ENCODE measurements around the gene LRRC66.

The LRRC66 gene

DNA sequence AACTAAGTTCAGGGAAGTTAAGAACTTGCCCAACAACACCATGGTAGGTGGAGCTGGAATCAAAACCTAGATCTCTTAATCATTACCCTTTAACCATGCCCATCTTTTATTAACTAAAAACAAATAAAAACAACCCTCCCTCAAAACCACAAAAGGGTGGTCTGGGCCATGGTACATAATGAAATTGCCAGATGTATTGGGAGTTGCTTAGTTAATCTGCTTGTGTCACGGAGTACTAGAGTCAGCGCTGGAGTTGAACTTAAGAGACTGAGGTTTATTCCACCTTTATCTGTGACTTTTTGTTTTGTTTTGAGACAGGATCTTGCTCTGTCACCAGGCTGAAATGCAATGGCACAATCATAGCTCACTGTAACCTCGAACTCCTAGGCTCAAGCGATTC is 13.3 kb downstream of the LRRC66 start:
- DNase-seq: no peak

DNA sequence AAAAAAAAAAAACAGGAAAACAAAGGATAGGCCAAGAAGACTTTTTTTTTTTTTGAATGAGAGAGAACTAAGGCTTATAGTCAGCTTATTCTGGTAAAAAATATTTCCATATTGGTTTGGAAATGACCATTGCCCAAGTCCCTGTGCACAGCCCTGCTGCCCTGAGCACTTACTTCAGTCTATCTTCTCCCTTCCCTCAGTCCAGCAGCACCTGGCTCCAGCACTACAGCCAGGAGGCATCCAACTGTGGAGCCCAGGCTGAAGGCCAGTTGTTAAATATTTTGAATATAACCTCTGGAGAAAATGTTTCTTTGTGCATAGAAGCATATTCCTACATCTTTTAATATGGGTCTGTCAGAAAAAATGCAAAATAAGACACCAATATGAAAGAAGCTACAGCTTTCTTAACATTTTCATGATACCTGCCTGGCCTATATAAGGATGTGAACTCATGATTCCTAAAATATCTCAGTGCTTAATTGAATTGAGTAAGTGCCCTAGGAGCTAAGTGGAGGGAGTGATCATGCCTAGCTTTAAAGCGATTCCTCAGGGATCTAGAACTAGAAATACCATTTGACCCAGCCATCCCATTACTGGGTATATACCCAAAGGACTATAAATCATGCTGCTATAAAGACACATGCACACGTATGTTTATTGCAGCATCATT is 14.4 kb downstream of the LRRC66 start:
- no peak for DNase-seq

DNA sequence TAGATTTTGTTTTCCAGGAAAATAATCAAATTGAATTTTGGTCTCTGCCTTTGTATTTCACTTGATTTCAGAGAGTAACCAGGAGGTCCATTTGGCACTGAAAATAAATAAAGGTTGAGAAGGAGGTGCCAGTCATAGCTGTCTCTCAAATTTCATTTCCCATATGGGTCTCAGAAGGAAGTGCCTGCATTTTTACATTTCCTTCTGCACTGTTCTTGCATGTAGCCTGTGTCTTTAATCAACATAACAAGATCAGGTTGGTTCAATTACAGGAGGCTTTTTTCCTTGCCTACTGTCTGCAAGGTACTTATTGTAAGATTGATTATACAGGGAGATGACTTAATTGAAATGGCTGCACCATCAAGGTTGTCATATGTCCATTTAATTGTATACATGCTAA is 15.7 kb downstream of the LRRC66 start:
- DNase-seq: no peak

DNA sequence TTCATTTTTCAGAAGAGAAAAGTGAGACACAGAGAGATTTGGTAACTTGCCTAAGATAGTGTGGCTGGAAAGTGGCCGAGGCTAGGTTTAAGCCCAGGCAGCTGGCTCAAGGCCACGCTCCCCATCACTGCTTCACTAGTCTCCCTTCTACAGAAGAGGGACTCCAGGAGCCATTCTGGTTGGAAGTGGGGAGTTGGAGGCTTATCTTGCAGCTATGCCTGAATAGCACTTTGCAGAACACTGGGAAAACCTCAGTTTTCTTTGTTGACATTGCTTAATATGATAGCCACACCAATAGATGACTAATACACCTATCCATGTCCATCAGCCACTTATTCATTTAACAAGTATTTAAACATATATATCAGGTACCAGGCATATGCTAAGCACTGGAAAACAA is 18.5 kb downstream of the LRRC66 start:
- DNase-seq: no peak

DNA sequence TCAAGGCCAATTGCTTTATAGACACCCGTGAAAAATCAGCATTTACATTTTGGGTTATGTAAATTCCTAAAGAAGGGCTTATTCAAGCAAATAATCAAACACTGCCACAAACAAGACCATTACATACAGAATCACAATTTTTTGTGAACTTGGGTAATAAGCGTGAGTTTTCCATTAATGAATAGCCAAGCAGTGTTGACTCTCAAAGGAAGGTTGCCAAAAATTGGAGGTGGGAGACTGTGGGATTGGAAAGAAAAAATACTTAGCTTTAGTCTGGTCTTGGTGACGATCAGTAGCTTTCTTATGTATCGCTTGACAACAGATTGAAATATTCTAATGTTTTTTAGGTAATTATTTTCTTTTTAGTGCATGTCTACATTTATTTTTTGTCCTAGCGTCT is 20.9 kb downstream of the LRRC66 start:
- DNase-seq: no peak

DNA sequence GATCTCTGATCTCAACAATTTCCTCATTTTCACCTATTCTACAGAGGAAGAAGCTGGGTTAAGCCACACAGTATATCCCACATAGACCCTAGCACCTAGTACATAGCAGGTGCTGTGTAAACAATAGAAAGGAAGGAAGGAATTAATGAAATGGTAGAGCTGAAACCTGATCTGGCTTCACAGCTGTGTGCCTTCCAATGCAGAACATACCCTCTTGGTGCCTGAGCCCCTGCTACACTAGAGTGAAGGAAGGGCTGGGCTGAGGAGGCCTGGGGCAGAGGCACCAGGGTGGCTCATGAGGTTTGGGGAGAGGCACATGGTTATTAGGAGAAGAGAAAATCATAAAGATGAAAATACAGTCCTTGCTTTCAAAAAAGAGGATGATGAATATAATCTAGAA is 21.3 kb downstream of the LRRC66 start:
- no peak for DNase-seq

DNA sequence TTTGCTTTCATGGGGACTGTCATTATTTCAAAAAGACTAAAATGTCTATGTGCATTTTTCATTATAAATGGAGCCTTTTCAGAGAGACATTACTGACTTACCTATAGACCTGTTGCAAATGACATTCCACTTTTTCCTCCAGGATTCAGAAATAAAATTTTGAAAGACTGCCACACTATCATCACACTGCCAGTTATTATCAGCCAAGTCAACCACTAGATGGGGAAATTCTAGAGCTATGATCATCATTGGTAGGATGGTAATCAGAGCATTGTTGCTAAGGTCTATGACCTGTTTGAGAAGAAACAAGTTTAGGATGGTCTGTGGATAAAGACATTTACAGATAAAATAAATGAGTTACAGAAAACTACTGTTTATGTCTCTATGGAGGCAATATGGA is 22.5 kb downstream of the LRRC66 start:
- DNase-seq: no peak

DNA sequence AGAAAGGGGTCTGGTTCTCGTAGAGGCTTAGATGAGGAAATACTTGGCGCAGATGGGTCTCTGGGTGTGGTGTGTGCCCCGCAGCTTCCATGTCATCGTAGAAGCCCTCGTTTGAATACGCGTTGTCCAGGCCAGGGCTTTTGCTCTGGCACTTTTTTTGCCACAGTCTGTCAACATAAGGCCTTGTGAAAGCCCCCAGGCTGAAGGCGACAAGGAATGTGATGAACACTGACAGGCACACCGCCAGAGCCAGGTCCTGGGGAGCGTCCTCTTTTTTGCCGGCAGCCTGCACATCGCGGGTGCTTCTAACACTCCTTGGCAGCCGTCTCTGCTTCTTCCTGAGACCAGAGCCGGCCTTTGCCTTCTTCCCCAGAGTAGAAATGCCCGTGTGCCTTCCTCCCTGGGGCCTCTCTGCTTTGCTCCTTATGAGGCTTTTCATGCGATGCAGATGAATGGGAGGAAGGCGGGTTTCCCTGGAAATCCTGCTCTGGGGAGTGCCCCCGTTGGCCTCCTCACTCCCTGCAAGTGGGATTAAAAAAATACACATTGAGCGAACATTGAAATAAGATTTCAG is 24.4 kb downstream of the LRRC66 start:
- no peak for DNase-seq

DNA sequence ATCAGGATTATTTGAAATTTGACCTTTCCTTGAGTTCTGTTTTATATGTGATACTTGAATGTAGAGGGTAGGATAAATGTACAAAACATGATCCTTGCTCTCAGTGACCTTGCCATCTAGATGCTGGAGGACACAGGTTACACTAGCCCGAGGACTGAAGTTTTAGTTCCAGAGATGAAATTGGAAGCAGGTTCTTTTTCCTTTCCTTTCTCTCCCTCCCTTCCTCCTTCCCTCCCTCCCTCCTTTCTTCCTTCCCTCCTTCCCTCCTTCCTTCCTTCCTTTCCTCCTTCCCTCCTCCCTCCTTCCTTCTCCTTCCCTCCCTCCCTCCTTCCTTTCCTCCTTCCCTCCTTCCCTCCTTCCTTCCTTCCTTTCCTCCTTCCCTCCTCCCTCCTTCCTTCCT is 54.3 kb downstream of the LRRC66 start:
- no peak for DNase-seq

DNA sequence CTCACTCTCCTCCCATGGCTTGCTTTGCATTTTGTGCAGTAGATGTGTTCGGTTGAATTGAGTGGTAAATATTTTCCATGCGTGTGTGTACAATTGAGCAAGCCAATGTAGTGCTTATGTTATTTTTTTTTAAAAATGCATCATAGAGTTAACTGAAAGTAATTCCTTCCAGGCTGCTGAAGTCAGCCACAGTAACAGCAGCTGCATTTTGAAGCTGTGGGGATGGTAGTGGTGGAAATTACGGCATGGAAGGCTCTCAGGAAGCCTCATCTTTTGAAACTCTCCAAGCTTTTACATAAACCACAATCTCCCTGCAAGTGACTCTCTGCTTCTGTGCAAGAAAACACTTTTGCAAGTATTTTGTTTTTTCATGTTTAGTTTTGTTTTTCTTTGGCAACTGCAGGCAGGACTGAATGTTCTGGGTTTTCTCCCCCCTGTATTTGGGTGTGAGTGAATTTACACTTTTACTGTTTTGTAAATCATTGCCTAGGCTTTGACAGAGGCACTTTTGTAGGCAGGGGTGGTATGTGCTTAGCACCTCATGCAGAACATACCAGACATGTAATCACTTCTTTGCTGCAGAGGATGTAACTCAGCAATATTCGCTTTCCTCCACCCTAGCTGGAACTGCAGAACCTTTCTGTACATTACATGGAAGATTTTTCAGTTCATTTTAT is 56.2 kb downstream of the LRRC66 start:
- no peak for DNase-seq

DNA sequence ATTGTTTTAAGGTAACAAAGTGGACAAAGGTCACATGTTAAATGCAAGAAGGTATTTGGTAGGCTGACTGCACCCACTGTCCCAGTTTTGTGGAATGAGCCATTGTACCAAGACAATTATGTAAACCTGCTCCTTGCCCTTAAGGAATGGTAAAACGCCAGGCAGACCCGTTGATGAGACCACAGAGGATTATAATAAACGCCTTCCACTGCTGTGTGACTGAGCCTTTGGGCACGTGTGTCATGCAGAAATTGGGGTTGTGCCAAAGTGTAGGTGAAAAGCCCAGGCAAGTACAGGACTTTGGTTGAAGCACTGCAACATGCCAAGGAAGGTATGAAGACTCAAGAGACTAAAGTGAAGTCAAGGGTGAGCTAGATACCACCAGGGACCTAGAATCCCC is 59.7 kb downstream of the LRRC66 start:
- DNase-seq: no peak

DNA sequence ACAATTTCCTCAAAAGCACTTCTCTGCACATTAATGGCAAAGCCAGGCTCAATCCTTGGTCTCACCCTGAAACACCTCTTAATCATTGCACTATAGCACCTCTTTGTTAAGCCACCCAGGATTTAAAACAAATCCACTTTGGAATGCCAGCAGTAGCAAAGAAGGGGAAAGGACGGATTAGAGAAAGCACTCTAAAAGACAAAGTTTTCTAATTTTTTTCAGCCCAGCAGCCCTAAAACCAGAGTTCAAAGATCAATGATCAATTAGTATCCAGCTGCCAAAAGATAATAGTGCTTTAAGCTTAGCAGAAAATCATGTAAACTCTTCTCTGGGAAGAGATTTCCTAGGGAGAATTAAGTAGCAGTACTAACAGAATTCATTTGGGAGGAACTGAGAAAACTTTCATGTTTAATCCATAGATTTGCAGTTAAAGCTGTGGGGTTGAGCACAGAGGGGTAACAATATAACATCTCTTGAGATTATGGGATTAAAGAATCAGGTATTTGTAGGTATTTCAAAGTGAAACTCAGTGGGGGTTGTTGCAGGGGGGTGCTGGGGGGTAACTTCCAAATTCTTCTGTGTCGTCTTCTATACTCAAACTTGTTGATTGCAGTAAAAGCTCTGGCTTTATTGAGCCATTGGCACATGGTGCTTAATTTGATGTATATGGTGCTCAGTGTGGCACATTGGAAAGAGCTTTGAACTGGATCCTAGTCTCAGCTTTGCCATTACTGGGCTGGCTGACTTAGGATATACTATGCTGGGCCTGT is 61.8 kb downstream of the LRRC66 start:
- DNase-seq: no peak

All from activated CD4-positive, alpha-beta T cell treated with anti-CD3 and anti-CD28 coated beads, Interleukin-2, amount 50 U/mL, for 16 hours (primary cell).